CD4-positive, alpha-beta T cell treated with Interleukin-6 at 100 ng/mL for 8 hours (primary cell): ENCODE data around the gene ZBTB7C.

Source experiments
- DNase-seq: peaks from one replicate; pipeline ENCODE4 v3.0.0-alpha.2; 2020; ENCODE audit warnings: mixed read lengths, low spot score

Gene ZBTB7C

DNA sequence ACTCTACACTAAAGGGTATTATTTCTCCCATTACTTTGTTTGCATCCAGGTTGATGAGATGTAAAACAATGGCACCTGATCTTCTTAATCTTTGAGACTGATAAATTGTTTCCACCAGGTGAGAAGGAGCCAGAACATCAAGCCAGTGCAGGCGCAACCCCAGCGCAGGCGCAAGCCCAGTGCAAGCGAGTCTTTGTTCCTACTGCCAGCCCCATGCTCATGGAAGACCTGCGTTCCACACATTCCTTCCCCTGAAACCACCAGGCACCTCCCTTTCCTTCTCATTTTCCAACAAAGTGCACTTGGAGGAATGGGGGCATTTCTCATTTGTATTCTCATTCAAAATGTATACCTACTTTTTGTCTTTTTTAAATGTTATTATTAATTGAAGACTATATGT, 290.0 kb downstream of the ZBTB7C start:
- no peak for DNase-seq

GRCh38 chr18:48116873-48117630, 292.1 kb downstream of the ZBTB7C start:
- DNase-seq = no peak

DNA sequence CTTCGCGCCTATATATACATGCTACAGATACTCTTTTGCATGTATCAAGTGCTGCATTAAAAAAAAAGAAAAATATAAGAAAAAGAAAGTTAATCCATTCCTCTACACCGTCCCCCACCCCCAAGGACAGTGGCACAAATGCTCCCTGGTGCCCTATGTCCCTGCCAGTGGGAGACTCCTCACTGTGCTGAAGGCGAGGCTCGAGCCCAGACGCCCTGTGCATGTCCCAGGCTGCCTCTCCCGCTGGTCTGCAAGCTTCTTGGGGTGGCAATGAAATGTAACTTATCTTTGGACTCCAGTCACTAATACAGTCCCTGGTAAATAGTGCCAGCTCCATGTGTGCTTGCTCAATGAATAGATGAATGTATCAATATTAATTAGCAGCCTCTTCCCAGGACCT, 293.2 kb downstream of the ZBTB7C start:
- no peak for DNase-seq

DNA sequence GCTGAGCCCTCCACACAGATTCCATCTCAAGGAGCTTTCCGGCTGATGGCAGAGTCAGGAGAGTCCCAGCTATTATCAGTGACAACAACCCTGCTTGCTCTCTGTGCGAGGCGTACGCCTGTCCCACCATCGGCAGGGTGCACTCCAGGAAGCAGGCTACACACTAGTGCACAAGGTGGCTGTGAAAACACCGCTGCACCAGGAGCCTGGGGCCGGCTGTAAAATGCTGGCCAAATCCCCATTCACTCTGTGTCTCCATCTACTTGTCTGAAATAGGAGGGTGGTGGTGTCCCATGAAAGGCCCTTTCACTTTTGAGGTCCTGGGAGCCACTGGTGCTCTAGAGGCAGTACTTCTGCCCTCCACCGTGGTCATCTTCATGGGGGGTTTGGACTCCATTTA, 295.5 kb downstream of the ZBTB7C start:
- DNase-seq = no peak

DNA sequence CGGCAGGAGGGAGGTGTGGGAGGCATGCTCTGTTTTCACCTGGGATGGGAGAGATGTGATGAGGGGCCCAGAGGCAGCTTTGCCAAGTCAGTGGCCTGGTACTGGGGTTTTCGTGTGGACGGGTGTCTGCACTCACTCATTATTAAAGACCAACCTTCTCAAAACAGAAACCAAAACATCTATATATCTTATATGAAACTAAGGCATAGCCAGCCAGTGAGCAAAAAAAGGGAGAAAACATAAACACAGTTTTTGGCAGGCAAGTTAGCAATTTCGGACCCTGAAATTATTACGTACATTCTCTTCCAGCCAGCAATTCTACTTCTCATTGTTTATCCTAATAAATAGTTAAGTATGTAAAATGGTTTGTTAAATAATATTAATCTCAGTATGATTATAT, 297.6 kb downstream of the ZBTB7C start:
- no peak for DNase-seq

GRCh38 chr18:48110797-48111196, 298.4 kb downstream of the ZBTB7C start:
- no peak for DNase-seq

GRCh38 chr18:48109961-48110493, 299.2 kb downstream of the ZBTB7C start:
- DNase-seq = no peak

GRCh38 chr18:48108136-48108535, 301.0 kb downstream of the ZBTB7C start:
- no peak for DNase-seq

- DNase-seq = no peak
Measured at GRCh38 chr18:48106976-48107781, 302.0 kb downstream of the ZBTB7C start.

DNA sequence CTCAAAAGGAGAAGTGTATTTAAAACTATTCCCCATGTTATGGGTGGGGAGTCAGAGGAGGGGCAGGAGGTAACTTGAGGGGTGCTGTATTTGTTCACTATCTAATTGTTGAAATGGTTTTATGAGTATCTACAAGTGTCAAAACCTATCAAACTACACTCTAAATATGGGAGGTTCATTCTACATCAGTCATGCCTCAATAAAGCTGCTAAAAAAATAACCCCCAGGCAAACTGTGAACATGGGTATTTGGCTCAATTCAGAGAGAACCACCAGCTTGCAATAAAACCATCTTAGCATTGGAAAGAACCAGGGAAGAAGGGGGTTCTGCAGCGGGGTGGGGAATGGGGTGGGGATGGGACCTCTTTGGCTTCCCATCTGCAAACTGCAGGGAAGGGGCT, 302.7 kb downstream of the ZBTB7C start:
- DNase-seq = no peak

GRCh38 chr18:48105317-48105716, 303.9 kb downstream of the ZBTB7C start:
- no peak for DNase-seq

DNA sequence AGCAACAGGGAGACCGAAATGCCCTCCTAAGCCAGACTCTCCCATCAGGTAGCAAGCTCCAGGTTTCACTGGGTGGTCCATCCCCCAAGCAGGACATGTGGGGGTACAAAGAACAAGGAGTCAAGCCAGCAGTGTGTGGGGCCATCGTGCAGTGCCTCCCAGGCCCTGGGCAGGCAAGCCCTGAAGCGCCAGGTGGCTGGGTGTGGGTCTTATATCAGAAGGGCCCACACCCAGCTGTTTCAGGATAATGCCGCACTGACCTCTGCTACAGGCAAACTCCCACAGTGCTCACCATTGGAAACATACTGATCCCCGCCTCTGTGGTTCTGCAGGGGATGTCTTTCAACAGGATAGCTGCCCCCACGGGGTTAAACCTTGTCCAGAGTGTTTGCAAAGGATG, 304.5 kb downstream of the ZBTB7C start:
- DNase-seq = no peak

DNA sequence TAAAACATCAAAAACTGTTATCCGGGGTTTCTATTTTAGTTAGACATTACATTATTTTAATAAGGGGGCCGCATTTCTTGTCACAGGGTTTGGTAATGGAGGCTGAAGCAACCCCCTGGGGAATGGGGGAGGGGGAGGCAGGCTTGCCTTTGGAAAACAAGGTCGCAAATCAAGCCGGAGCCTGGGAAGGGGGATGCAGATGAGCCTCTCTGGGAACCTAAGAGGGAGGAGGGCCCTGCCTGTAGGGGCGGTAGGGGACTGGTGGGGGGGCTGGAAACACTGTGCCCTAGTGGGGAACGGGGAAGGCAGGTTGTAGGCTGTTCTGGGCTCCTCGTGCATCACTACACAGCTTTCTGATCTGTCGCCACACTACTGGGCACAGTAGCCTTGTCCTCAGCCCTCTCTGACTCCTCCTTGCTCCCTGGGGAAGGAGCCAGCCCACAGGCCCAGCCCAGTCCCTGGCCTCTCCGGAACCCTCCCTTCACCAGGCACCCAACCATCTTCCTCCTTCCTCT, 308.5 kb downstream of the ZBTB7C start:
- no peak for DNase-seq

GRCh38 chr18:48100165-48100575, 309.0 kb downstream of the ZBTB7C start:
- DNase-seq = no peak

DNA sequence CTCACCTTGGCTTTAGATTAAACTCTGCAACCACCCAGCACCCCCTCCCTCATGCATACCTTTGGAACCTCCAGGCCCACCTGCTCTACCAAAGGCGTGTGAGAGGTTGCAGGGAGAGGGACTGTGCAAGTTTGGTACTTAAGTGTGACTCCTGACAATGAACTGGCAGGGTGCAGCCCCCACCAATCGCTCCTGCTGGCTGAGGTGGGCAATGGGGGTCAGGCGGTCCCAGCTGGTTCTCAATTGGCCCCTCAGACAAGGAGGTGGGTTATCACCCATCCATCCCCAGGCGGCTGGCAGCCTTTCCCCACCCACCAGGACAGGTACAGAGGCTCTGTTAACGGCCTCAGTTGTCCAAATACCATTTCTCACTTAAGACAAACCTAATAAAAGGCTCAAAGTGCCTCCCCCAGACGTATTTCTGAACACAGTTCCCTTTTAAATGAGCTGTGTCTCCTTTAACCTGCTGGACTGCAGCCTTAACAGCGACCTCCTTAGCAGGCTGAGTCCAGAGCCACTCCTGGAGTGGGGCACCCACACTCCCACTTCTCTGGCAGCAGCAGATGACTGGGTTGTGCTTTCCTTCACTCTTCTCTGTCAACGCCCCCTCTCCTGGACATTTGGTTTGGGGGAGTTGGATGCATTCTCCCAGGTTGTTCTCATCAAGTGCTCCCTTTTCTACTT, 309.6 kb downstream of the ZBTB7C start:
- DNase-seq = no peak

GRCh38 chr18:48098538-48098937, 310.6 kb downstream of the ZBTB7C start:
- no peak for DNase-seq

DNA sequence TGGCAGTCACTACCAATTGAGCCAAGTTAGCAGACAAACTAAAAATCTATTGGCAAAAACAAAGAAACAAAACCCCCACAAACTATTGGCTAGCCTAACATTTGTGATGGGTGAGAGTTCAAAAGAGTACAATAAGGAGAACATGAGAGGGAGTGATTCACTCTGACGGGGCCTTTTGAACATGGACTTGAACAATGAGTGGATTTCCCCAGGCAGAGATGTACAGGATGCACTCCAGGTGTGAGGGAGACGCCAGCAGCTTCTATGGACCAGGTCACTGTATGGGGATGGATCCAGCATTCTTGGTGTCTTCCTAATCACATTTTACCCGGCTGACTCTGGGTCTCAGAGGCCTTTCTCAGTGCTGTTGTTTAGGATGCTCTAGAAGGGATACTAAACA, 311.2 kb downstream of the ZBTB7C start:
- no peak for DNase-seq

DNA sequence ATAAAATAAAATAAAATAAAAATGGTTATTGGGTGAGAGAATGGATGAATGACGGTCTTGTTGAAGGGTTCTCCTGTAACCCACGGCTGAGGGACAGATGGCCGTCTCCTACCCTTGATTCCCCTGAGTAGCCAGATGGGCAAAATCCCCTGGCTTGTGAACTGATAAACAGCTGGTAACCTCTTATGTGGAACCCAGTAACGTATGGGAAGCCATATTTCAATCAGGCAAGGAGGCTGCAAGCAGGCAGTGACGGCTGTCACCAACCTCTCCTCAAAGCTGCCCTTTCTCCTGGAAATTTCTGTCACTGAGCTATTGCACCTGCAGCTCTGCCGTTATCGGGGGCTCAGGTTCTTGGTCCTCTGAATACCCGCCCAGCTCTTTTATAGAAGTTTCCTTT, 313.5 kb downstream of the ZBTB7C start:
- no peak for DNase-seq

DNA sequence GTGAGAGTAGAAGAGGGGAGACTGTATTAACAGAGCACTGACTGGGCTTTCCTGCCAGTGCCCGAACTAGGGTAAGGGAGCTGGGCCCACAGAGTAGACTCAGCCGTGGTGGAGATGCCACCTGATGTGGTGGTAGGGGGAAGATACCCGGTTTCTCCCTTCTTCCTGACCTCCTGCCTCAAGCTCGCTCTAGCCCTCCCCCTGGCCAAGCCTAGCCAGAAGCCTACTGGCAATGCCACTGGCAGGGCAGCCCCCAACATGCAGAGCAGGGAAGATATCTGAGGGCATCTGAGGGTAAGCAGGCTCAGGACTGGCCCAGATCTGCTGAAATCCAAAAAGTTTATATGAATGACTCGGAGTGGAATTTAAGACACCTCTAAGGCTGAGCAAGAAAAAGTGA, 316.1 kb downstream of the ZBTB7C start:
- DNase-seq = no peak

DNA sequence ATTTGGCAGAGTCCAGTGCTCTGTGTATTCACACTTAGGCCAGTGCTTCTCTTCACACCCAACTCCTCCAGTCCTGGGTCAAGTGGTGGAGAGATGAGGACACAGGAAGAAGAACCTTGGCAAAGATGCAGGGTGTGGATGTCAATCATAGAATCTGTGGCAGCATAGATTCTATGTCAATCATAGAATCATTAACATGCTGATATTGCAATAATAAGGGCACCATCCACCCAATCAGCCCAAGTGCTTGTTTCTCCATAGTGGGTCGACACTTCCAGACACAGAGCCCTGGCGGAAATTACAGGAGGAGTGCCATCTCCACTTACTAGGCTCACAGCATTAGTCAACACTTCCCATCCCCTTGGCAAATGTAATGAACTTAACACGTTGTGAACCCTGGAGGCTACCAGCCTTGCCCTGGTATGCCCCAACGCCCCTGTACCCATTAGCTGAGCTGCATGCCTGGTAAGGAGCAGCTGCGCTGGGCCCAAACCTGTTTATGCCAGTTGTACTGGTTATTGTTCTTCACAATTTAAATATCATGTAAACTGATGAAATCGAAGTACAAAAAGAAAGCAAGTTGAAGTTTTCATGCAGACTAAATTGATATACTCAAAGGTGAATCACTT, 317.2 kb downstream of the ZBTB7C start:
- no peak for DNase-seq

GRCh38 chr18:48090702-48091101, 318.5 kb downstream of the ZBTB7C start:
- DNase-seq = no peak

- DNase-seq = no peak
Measured at GRCh38 chr18:48090021-48090420, 319.2 kb downstream of the ZBTB7C start.
